ENCODE results near the gene HIGD1A.
"Not testable (repeated sequence)": the region's sequence is repeated elsewhere in the genome, so short reads cannot be mapped to it uniquely, and the experiment has no call there.

HIGD1A gene

DNA sequence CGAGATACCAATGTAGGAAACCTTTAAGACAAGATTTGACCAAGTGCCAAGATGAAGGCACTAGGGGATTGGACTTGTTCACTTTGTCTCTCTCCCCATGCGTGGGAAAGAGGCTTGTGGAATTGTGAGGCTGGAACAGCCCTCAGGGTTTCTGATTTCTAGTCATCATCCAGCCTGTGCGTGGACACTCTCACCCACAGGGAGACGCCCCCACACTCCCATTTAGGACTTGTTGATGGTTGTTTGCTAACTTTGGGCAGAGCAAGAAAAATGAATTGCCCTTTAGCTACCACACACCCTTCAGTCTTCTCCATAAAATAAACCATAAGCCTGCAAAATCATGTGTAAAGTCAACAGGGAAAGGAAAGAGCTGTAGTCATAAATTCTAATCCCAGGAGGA is 23.4 kb upstream of the HIGD1A start:
- DNase-seq: no peak

DNA sequence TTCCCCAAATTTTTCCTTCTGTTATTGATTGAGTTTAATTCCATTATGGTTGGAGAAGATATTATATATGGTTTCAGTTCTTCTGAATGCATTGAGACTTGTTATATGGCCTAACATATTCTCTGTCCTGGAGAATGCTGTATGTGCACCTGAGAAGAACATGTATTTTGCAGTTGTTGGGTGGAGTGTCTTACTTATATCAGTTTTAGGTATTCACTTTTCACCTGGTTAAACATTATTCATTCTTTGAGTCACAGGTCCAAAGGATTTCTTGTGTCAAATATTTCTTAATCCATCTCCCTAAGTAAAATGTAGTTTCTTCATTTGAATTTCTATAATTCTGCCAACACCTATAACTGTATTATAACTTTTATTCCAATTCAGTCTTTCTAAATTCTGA is 22.7 kb upstream of the HIGD1A start:
- no peak for DNase-seq

- DNase-seq: no peak
Measured at GRCh38 chr3:42826141-42826540, 21.9 kb upstream of the HIGD1A start.

DNA sequence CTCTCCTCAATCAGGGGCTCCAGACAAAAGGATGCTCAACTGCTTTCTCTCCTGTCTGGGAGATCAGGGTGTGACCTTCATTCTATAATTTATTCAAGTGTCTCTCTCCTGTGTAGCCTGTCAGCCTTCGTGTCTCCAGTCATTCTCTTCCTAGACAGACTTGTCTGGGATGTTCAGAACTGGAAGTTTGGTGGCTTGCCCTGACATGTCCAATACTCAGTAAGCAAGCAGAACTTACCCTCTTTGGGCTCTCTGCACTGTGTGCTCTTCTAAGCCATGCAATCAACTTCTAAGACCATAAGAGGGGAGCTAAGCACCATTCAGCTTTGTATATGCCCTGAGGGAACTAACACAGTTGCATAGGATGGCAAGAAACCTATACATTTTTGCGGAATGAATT is 19.1 kb upstream of the HIGD1A start:
- no peak for DNase-seq

DNA sequence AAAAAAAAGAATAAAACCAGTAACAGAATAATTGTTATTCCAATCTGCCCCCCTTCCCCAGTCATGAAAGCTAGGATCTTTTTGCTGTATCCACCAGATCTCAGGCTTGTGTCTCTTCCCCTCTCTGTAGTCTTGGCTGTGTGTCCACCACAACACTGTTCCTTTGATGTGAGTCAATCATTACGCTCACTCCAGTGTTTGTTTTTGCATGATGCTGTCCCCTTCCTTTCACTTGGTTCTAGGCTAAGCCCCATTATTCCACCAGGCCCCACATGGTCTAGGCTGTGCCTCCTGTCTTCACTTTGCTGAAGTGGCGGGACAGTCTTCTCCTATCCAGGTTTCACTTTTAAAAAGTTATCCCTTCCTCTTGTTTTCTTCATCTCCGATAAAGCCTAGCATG is 18.5 kb upstream of the HIGD1A start:
- no peak for DNase-seq

GRCh38 chr3:42820746-42821051 is 16.4 kb upstream of the HIGD1A start:
- DNase-seq: no peak

DNA sequence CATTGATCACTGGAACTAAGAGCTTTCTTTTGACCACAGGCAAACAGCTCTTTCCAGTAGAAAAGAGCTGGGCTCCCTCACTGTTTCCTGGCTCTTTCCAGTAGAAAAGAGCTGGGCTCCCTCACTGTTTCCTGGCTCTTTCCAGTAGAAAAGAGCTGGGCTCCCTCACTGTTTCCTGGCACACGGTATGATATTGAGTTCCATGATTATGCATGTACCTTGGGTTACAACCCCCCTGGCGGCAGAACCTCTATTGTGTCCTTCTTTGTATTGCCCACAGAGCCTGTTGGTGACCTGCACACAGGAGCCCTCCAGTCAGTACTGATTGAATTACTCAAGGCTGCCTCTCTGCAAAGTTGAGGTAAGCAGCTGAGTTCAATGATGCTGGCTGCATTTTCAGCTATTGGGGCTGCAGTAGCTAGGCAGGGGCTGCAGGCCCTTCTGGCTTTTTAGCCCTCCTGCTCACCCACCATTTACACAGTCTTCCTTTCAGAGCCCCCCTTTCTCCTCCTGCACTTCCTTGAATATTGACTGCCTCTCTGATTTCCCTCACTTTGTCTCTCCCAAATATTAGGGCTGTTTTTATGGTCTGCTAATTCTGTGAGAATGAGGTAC is 15.2 kb upstream of the HIGD1A start:
- DNase-seq: no peak

GRCh38 chr3:42815826-42816225 is 11.5 kb upstream of the HIGD1A start:
- no peak for DNase-seq

GRCh38 chr3:42814914-42815507 is 10.7 kb upstream of the HIGD1A start:
- peak; percentile 91 for DNase-seq

- DNase-seq: no peak
Measured at GRCh38 chr3:42814246-42814645, 10.0 kb upstream of the HIGD1A start.

DNA sequence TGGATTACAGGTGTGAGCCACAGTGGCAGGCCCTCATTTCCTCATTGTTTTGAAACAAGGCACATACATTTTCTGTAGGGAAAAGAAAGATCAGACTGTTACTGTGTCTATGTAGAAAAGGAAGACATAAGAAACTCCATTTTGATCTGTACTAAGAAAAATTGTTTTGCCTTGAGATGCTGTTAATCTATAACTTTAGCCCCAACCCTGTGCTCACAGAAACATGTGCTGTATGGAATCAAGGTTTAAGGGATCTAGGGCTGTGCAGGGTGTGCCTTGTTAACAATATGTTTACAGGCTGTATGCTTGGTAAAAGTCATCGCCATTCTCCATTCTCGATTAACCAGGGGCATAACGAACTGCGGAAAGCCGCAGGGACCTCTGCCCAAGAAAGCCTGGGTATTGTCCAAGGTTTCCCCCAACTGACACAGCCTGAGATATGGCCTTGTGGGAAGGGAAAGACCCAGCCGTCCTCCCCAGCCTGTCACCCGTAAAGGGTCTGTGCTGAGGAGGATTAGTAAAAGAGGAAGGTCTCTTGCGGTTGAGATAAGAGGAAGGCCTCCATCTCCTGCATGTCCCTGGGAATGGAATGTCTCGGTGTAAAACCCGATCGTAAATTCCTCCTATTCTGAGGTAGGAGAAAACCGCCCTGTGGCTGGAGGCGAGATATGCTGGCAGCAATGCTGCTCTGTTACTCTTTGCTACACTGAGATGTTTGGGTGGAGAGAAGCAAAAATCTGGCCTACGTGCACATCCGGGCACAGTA is 7.0 kb upstream of the HIGD1A start:
- DNase-seq: peak; percentile 60

- DNase-seq: not testable (repeated sequence)
Measured at GRCh38 chr3:42810706-42811105, 6.4 kb upstream of the HIGD1A start.

DNA sequence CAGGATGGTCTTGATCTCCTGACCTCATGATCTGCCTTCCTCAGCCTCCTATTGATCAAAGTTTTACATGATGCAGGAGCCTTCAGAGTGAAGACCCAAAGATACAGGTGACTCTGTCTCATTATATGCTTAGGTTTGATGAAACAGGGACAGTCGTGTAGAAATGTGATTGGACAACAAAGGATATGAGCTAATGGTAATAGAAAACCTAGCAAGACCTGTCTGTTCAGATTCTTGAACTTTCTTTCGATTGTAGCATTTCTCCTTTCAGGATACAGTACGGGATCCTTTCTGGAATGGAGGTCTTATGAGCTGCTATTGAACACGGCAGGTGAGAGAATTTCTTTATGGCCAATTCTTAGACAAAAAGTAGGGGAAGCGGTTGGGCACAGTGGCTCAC is 4.9 kb upstream of the HIGD1A start, which contains the start of gene ACKR2:
TSS of gene ACKR2 (plus strand) at position 244 of the 400 bp plus-strand sequence. CDS start 55,058 bp downstream, outside the sequence.
- no peak for DNase-seq

DNA sequence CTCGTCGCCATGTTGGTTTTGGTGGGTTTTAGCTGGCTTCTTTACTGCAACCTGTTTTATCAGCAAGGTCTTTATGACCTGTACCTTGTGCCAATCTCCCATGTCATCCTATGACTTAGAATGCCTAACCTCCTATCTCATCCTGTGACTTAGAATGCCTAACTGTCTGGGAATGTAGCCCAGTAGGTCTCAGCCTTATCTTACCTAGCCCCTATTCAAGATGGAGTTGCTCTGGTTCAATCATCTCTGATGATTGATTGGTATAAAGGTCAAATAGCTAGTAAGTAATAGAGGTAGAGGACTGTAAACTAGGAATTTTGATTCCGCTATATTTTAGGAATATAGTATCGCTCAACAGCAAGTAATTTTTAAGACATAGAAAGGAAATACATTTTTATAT is 3.6 kb upstream of the HIGD1A start:
- no peak for DNase-seq

GRCh38 chr3:42805141-42805821 is 991 bp upstream of the HIGD1A start:
- peak; percentile 23 for DNase-seq

DNA sequence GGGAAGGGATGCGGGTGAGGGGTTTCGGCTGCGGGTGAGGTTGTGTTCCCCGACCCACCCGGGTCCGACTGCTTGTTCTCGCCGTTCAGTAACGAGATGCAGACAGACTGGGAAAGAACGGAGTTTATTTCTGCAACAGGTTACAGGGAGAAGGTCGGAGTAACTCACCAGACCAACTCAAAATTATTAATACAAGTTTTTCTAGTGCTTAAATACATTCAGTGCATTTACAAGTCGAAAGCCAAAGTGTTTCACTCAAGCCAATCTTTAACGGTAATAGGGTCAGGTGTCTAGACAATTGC is 492 bp upstream of the HIGD1A start:
- DNase-seq: no peak

- peak; percentile 60 for DNase-seq
Measured at GRCh38 chr3:42803414-42804105, 730 bp downstream of the HIGD1A start.

DNA sequence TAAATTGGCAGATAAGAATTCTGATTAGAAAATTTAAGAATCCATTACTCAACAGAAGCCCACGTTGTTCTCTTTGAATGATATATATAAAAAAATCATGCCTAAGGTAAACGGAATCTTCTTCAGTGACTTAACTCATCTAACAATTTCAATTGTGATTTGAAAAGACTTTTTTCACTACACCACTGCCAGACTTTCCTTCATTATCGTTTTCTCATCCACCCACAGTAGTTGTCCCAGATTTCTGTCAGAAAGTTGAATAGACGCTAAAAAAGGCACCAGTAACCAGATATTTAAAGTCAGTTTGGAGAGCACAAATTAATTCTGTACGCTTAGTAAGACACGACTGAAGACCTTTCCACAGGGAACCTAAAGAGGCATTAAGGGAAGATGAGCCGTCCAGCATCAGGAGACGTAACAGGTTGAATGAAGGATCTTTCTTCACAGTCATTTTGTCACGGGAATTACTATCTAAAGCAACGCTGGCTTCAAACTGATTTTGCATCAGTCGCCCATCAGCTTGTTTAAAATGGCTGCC is 1.3 kb downstream of the HIGD1A start:
- DNase-seq: no peak

DNA sequence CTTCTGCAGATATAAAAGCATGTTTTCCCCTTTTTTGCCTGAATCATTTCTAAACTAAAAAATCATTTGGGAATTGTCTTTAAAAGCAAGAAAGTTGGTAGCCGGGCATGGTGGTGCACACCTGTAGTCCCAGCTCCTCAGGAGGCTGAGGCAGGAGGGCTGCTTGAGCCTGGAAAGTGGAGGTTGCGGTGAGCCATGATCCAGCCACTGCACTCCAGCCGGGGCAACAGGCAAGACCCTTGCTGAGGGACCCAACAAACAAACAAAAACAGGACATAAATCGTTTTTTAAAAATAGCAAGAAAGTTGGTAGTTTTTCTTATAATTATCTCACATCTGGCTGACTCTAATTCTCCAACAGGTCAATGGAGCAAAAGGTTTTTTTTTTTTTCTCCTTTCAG is 2.5 kb downstream of the HIGD1A start:
- no peak for DNase-seq

GRCh38 chr3:42801048-42801620 is 3.2 kb downstream of the HIGD1A start:
- DNase-seq: no peak

- no peak for DNase-seq
Measured at GRCh38 chr3:42800251-42800650, 4.0 kb downstream of the HIGD1A start.

DNA sequence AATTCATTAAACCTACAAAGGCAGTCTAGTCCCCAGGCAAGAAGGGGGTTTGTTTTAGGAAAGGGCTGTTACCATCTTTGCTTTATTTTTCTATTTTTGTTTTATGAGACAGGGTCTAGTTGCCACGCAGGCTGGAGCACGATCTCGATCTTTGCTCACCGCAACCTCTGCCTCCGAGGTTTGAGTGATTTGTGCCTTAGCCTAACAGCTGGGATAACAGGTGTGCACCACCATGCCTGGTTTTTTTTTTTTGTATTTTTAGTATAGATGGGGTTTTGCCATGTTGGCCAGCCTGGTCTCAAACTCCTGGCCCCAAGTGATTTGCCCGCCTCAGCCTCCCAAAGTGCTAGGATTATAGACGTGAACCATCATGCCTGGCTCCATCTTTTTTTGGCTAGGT is 4.9 kb downstream of the HIGD1A start:
- no peak for DNase-seq

Data from hematopoietic multipotent progenitor cell treated with erythropoietin and hydrocortisone succinate and interleukin-3 and kit ligand, for 8 days (in vitro differentiated cells).